ENCODE measurements around the gene TRIM2.

- no peak for TF ChIP-seq CTCF (conservative IDR thresholded peaks at IDR 0.05; ENCODE audit: low read depth in 2 of 2)
- no peak for TF ChIP-seq STAT1 (IDR thresholded peaks at IDR 0.05; ENCODE audit: unreplicated experiment)
- no peak for TF ChIP-seq POLR2AphosphoS5 (IDR thresholded peaks at IDR 0.05; ENCODE audit: low read depth)
- TF ChIP-seq EZH2 (IDR thresholded peaks at IDR 0.05; ENCODE audit: low read depth, unreplicated experiment) = no peak
- TF ChIP-seq EZH2phosphoT487 (IDR thresholded peaks at IDR 0.05; ENCODE audit: unreplicated experiment) = no peak
- TF ChIP-seq REST (IDR thresholded peaks at IDR 0.05; ENCODE audit: unreplicated experiment) = no peak
- no peak for TF ChIP-seq JUNB (IDR thresholded peaks at IDR 0.05; ENCODE audit: unreplicated experiment)
- no peak for TF ChIP-seq ETS1 (IDR thresholded peaks at IDR 0.05)
- TF ChIP-seq NANOG (IDR thresholded peaks at IDR 0.05; ENCODE audit: borderline replicate concordance) = no peak
- no peak for TF ChIP-seq CREB1 (CRISPR knock-in tag; IDR thresholded peaks at IDR 0.05; ENCODE audit: low read depth)
- no peak for TF ChIP-seq ZNF331 (CRISPR knock-in tag; IDR thresholded peaks at IDR 0.05; ENCODE audit: low read depth)
- no peak for TF ChIP-seq ZNF114 (CRISPR knock-in tag; IDR thresholded peaks at IDR 0.05)
Observed at GRCh38 chr4:153185331-153185852, 18.9 kb upstream of the TRIM2 start.
